Measurements from ENCODE around the gene TRPC4AP. TPM values are rescaled to one million over a fixed set of nuclear protein-coding genes. Genes with fewer than 3 reads are reported as not detected.
A peak's percentile ranks its signal among the peaks of the same experiment; 100 is the strongest.

The TRPC4AP gene
- total RNA-seq, 2 donors from 2014 or later = 44.1 to 57.4 TPM

DNA sequence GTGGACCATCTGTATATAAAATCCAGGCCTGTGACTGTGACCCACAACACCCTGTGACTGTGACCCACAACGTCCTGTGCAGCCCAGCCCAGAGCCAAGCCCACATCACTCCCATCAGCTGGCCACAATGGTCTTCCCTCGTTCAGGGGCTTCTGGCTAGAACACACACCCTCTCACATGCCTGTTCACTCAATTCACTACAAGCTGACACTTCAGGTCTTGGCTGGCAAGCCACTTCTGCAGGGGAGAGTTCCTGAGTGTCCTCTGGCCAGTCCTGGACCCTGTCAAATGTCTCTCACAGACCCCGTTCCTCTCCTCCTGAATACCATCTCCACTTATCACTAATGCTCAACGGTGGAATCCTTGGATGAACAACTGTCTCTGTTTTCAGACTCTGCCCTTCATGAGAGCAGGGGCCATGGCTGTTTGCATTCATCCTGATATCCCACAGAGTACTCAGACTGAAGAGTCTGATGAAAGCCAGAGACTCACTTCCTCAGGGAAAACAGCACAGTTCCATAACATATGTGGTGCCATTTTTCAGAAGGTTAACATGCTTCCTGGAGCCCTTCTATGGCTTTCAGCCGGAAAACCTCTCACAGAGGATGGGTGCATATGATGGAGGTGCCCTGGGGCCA is 80.9 kb downstream of the TRPC4AP start:
- TF ChIP-seq POLR2A (IDR thresholded peaks at IDR 0.05) = no peak
- TF ChIP-seq, protein P1, sequence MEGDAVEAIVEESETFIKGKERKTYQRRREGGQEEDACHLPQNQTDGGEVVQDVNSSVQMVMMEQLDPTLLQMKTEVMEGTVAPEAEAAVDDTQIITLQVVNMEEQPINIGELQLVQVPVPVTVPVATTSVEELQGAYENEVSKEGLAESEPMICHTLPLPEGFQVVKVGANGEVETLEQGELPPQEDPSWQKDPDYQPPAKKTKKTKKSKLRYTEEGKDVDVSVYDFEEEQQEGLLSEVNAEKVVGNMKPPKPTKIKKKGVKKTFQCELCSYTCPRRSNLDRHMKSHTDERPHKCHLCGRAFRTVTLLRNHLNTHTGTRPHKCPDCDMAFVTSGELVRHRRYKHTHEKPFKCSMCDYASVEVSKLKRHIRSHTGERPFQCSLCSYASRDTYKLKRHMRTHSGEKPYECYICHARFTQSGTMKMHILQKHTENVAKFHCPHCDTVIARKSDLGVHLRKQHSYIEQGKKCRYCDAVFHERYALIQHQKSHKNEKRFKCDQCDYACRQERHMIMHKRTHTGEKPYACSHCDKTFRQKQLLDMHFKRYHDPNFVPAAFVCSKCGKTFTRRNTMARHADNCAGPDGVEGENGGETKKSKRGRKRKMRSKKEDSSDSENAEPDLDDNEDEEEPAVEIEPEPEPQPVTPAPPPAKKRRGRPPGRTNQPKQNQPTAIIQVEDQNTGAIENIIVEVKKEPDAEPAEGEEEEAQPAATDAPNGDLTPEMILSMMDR (IDR thresholded peaks at IDR 0.05) = no peak
- ATAC-seq (no peak), DNase-seq (peak in 2 of 4 donors; percentile 1 to 3)
- Histone ChIP-seq H3K36me3 (replicated peaks in 1 of 2; ENCODE audit: insufficient read depth in 1 of 2, low read depth in 2 of 2) (peaks cover 15 to 41% of the 10 kb centered on the region in 2 donors), H3K27me3 (no peaks in the 10 kb centered on the region), H3K4me1 (peaks cover 16% of the 10 kb centered on the region), H3K9me3 (no peaks in the 10 kb centered on the region), H3K4me3 (no peak overlapping the region), H3K27ac (no peak overlapping the region)
- intact Hi-C loops (cut with DNase I) = no loop called here
- WGBS, 2 donors = 79 to 87% methylated on average over 4 to 5 of the region's 5 CpGs

DNA sequence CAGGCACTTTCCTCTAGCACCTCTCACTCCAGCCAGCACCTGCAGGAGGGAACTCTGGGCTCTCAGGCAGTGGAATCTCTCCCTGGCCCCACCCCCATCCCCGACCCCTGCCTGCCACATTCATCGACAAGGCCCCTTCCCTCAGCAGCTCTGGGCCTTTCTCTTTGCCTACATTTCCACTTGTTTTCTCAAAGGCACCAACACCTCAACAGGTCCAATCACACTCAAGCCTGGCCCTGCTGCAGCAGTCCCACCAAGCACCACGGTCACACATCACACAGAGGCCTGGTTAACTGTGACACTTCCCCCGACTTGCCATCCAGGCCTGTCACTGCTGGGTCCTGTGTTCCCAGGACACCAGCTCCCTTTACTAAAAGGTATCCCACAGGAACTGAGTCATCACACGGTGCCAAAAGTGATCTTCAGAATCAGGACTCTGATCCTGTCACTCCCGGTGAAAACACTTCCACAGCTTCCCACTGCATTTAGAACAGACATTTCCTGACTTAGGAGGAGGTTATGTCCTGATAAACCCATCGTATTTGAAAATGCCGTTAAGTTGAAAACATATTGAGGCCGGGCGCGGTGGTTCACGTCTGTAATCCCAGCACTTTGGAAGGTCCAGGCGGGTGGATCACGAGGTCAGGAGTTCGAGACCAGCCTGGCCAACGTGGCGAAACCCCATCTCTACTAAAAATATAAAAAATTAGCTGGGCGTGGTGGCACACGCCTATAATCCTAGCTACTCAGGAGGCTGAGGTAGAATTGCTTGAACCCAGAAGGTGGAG is 82.0 kb downstream of the TRPC4AP start:
- Histone ChIP-seq H3K4me1 (peaks cover 16% of the 10 kb centered on the region), H3K27me3 (no peaks in the 10 kb centered on the region), H3K27ac (no peak overlapping the region), H3K4me3 (no peak overlapping the region), H3K9me3 (no peaks in the 10 kb centered on the region), H3K36me3 (replicated peaks in 1 of 2; ENCODE audit: insufficient read depth in 1 of 2, low read depth in 2 of 2) (peaks cover 15 to 51% of the 10 kb centered on the region in 2 donors)
- WGBS, 2 donors = 87 to 92% methylated on average over 19 of the region's 19 CpGs
- TF ChIP-seq, protein P1 (IDR thresholded peaks at IDR 0.05) = no peak
- TF ChIP-seq POLR2A (IDR thresholded peaks at IDR 0.05) = no peak
- DNase-seq (peak in 3 of 4 donors; percentile 1 to 4 (median 2)), ATAC-seq (no peak)
- intact Hi-C loops (cut with DNase I) = no loop called here

GRCh38 chr20:35009665-35010328 is 82.8 kb downstream of the TRPC4AP start:
- Histone ChIP-seq H3K36me3 (replicated peaks in 1 of 2; ENCODE audit: insufficient read depth in 1 of 2, low read depth in 2 of 2) (peaks cover 17 to 52% of the 10 kb centered on the region in 2 donors), H3K9me3 (no peaks in the 10 kb centered on the region)
- WGBS, 2 donors = 90 to 93% methylated on average over 7 to 11 of the region's 11 CpGs

DNA sequence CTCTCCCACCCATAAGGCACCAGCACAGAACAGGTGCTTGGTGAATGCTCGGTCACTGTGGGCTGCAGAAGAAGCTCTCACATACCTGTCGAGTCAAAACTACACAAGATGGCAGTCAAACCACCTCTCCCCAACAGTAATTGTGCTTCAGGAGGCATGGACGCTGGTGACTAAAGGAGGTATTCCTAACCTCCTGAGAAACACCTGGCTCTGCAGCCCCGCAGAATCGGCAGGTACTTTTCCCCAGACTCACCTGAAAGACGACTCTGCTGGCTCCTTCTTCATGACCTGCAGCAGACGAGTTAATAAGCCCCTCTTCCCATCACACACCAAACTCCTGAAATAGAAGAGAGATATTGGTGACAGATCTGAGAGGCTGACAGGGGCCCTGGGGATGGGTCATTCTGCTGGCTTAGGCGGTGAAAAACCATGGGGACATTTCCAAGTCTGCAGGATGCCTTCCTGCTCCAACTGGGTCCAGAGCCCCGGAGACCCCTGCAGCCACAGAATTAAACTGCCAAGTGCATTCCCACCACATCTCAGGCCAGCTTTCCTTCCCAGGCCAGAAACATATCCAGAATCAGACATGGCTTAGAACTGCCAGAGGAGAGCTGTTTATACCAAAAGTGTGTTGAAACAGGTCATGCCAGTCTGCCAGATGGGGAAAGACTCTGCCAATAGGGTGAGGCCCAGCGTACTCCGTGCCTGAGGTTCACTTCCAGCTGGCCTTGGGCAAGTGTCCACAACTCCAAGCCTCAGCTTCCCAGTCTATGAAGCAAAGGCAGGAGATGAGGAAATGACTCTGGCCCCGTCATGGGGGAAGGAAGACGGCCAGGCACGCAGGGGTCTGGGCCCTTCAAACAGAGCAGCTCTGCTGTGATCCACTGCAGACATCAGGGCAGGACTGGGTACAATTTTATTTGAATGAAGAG is 83.9 kb downstream of the TRPC4AP start:
- H3K4me3 ChIP-seq = no peak overlapping the region
- 63 to 67% methylated on average over 7 to 14 of the region's 14 CpGs for WGBS, 2 donors
- no peaks in the 10 kb centered on the region for H3K27me3 ChIP-seq
- intact Hi-C loops (cut with DNase I) = no loop called here
- ATAC-seq (peak; percentile 92), DNase-seq (peak; percentile 81 to 93 (median 88))
- no peaks in the 10 kb centered on the region for H3K9me3 ChIP-seq
- peaks cover 16% of the 10 kb centered on the region for H3K4me1 ChIP-seq
- peak overlapping the region; percentile 4 to 31 (median 12) for H3K27ac ChIP-seq
- TF ChIP-seq, protein P1 (IDR thresholded peaks at IDR 0.05) = no peak
- TF ChIP-seq POLR2A (IDR thresholded peaks at IDR 0.05) = no peak
- H3K36me3 ChIP-seq (replicated peaks in 1 of 2; ENCODE audit: insufficient read depth in 1 of 2, low read depth in 2 of 2) = peaks cover 19 to 61% of the 10 kb centered on the region in 2 donors

More at GRCh38 chr20:35009665-35010328, 82.8 kb downstream of the TRPC4AP start:
- Histone ChIP-seq H3K4me1 (peaks cover 16% of the 10 kb centered on the region), H3K27ac (peak overlapping the region in 2 of 4 donors; percentile 4 to 6), H3K4me3 (no peak overlapping the region), H3K27me3 (no peaks in the 10 kb centered on the region)
- DNase-seq = peak in 3 of 4 donors; percentile 0 to 9 (median 4)
- TF ChIP-seq, protein P1 (IDR thresholded peaks at IDR 0.05) = no peak
- no peak for TF ChIP-seq POLR2A (IDR thresholded peaks at IDR 0.05)
- intact Hi-C loops (cut with DNase I) = no loop called here
- no peak for ATAC-seq
